HL-60 (cell line): Measurements from ENCODE around the gene BCAS3.
A peak's percentile ranks its signal among the peaks of the same experiment; 100 is the strongest.

ENCODE experiments used
- DNase-seq, 2 experiments: peaks; one replicate each; pipeline ENCODE4 v3.0.0-alpha.2; 2010 to 2020; ENCODE audit warnings: low read depth in 1 of 2, low spot score in 1 of 2
- H3K27ac ChIP-seq: fragments of 250-450 bp; sonication (Bioruptor Pico); replicated peaks from 2 replicates; pipeline ENCODE4 v1.5.1; 2020; ENCODE audit warnings: mild to moderate bottlenecking, moderate library complexity
- H3K27me3 ChIP-seq: fragments of 250-450 bp; sonication (Bioruptor Pico); 2 replicates; pipeline ENCODE4 v1.5.1; 2021; ENCODE audit warnings: mild to moderate bottlenecking, moderate library complexity; ENCODE audit not compliant: insufficient read depth, poor library complexity, severe bottlenecking
- H3K4me3 ChIP-seq: replicated peaks from 2 replicates; pipeline ENCODE4 v1.5.1; 2011; ENCODE audit warnings: mild to moderate bottlenecking, control low read depth, low read length; ENCODE audit not compliant: insufficient read depth
- GABPA ChIP-seq: IDR thresholded peaks from 2 replicates; pipeline ENCODE4 v1.6.1; 2012; ENCODE audit warnings: low read depth
- POLR2AphosphoS5 ChIP-seq: IDR thresholded peaks from 2 replicates; pipeline ENCODE4 v1.6.1; 2012; ENCODE audit warnings: low read depth
- SPI1 ChIP-seq: IDR thresholded peaks from 2 replicates; pipeline ENCODE4 v1.6.1; 2012; ENCODE audit warnings: low read depth, mild to moderate bottlenecking, borderline replicate concordance
- TF ChIP-seq, protein P1 (sequence below): IDR thresholded peaks from one replicate; pipeline ENCODE4 v1.5.1; 2011; ENCODE audit warnings: low read length, control low read depth, inconsistent platforms; ENCODE audit not compliant: insufficient read depth
- TF ChIP-seq, protein P2 (sequence below): IDR thresholded peaks from 2 replicates; pipeline ENCODE4 v1.6.1; 2012; ENCODE audit warnings: low read depth; ENCODE audit not compliant: insufficient replicate concordance

BCAS3 gene

DNA sequence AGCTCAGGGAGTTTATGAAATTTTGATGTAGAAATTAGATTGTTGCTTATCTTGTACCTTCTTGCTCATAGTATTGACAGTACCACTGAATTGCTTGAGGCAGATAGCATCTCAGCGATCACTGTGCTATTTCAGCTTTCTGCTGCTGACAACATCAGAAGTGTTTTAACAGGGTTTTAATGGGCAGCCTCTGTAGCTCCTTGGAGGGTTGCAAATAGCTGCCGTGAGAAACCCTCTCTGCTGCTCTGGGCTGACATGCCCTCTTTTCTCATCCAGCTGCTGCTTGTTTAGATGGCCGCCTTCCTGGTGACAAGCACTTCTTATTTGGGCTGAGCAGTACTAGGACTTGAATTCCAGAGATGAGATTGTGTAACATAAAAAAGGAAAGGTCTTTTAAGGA lies 541.8 kb downstream of the BCAS3 start:
- Histone ChIP-seq H3K27me3 (no peaks in the 10 kb centered on the region), H3K4me3 (no peak overlapping the region), H3K27ac (no peak overlapping the region)
- no peak for DNase-seq
- TF ChIP-seq POLR2AphosphoS5 (no peak), SPI1 (no peak), GABPA (no peak)
- TF ChIP-seq, protein P1, sequence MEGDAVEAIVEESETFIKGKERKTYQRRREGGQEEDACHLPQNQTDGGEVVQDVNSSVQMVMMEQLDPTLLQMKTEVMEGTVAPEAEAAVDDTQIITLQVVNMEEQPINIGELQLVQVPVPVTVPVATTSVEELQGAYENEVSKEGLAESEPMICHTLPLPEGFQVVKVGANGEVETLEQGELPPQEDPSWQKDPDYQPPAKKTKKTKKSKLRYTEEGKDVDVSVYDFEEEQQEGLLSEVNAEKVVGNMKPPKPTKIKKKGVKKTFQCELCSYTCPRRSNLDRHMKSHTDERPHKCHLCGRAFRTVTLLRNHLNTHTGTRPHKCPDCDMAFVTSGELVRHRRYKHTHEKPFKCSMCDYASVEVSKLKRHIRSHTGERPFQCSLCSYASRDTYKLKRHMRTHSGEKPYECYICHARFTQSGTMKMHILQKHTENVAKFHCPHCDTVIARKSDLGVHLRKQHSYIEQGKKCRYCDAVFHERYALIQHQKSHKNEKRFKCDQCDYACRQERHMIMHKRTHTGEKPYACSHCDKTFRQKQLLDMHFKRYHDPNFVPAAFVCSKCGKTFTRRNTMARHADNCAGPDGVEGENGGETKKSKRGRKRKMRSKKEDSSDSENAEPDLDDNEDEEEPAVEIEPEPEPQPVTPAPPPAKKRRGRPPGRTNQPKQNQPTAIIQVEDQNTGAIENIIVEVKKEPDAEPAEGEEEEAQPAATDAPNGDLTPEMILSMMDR, result no peak
- TF ChIP-seq, protein P2, sequence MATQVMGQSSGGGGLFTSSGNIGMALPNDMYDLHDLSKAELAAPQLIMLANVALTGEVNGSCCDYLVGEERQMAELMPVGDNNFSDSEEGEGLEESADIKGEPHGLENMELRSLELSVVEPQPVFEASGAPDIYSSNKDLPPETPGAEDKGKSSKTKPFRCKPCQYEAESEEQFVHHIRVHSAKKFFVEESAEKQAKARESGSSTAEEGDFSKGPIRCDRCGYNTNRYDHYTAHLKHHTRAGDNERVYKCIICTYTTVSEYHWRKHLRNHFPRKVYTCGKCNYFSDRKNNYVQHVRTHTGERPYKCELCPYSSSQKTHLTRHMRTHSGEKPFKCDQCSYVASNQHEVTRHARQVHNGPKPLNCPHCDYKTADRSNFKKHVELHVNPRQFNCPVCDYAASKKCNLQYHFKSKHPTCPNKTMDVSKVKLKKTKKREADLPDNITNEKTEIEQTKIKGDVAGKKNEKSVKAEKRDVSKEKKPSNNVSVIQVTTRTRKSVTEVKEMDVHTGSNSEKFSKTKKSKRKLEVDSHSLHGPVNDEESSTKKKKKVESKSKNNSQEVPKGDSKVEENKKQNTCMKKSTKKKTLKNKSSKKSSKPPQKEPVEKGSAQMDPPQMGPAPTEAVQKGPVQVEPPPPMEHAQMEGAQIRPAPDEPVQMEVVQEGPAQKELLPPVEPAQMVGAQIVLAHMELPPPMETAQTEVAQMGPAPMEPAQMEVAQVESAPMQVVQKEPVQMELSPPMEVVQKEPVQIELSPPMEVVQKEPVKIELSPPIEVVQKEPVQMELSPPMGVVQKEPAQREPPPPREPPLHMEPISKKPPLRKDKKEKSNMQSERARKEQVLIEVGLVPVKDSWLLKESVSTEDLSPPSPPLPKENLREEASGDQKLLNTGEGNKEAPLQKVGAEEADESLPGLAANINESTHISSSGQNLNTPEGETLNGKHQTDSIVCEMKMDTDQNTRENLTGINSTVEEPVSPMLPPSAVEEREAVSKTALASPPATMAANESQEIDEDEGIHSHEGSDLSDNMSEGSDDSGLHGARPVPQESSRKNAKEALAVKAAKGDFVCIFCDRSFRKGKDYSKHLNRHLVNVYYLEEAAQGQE, result no peak

DNA sequence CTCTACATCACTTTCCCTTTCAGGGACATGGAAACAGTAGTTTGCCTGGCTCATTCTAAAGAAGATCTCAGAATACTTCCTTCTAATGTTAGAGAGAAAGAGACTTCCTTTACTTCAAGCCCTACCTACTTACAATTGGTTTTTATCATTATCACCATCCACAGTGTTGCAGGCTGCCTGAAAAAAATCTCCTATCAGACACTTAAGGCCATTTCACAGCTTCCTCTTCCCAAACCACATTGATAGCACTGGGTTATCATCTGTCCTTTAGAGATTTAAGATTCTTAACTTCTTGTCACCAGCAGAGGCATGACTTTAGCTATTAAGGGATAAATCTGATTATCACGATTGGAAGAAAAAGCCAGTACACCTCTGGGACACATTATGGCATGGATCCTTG lies 543.5 kb downstream of the BCAS3 start:
- no peaks in the 10 kb centered on the region for H3K27me3 ChIP-seq
- H3K4me3 ChIP-seq, result no peak overlapping the region
- H3K27ac ChIP-seq, result no peak overlapping the region
- TF ChIP-seq SPI1 (peak; percentile 13; the same call in 1 of the 2 replicates), GABPA (no peak), POLR2AphosphoS5 (no peak)
- TF ChIP-seq, protein P1, result no peak
- TF ChIP-seq, protein P2, result no peak
- DNase-seq, result peak; percentile 22 to 41

DNA sequence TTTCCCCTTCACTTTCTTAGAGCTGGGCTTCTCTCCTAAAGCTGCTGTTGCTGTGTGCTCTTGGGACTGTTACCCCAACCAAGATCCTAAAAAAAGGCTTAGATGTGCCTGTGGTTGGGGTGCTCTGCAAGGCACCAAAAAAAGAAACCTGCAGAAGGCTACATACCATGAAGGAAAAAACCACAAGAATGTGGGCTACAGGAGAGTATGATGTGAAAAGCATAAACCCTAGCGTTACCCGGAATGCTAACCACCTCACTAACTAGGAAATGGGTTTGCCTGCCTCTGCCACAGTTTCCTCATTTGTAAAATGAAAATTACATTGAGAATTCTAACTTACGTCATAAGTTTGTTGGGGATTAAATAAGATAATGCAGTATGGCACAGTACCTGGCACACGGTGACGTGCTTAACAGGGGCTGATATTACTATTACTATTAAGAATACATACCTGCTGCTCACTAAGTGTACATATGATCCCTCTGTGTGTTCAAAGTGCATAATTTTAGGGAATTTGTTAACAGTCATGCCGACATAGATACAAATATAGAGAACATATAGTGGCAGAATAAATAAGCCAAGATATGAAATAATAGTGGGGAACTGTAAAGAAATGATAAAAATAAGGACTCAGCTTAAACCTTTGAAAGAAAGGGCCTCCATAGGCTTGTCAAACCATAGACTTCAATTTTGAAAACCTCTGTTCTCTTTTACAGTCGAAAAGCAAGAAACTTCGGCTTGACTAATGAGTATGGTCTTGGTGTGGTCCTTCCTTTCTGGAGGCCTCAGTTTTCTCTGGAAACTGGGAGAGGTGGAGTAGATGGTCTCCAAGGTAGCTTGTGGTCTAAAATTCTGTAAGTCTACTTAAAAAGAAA lies 544.2 kb downstream of the BCAS3 start:
- TF ChIP-seq, protein P1, result no peak
- TF ChIP-seq, protein P2, result no peak
- TF ChIP-seq SPI1, result no peak
- no peak for TF ChIP-seq POLR2AphosphoS5
- no peak for TF ChIP-seq GABPA
- DNase-seq, result peak in 1 of 2 experiments; percentile 46
- Histone ChIP-seq H3K27me3 (no peaks in the 10 kb centered on the region), H3K27ac (no peak overlapping the region), H3K4me3 (no peak overlapping the region)
